H7 (cell line): ENCODE measurements around the gene GALNTL6. TPM values are rescaled to one million over a fixed set of nuclear protein-coding genes. Genes with fewer than 3 reads are reported as not detected.

Source experiments
- DNase-seq: peaks from one replicate; pipeline ENCODE4 v3.0.0; 2012
- H3K27me3 ChIP-seq: 2 replicates; pipeline ENCODE4 v1.6.0; 2011; ENCODE audit warnings: mild to moderate bottlenecking, low read length; ENCODE audit not compliant: control insufficient read depth, insufficient read depth
- H3K36me3 ChIP-seq: replicated peaks from 2 replicates; pipeline ENCODE4 v1.5.1; 2011; ENCODE audit warnings: low read length; ENCODE audit not compliant: control insufficient read depth, insufficient read depth
- H3K4me3 ChIP-seq: 2 replicates; pipeline ENCODE4 v1.5.1; 2011; ENCODE audit warnings: low read depth, mild to moderate bottlenecking, control low read depth, low read length, moderate library complexity; ENCODE audit not compliant: insufficient read depth
- total RNA-seq: library from RNA; depleted of rRNA; stranded (reverse); fragments of >200 nt; shearing (Covaris generic); gene quantifications from 2 replicates; pipeline ENCODE4 v1.2.3, GENCODE V29; 2014

GALNTL6 gene
- total RNA-seq, 1 experiment from 2014 or later: 0.24 TPM

GRCh38 chr4:171993247-171993646, 180.0 kb downstream of the GALNTL6 start:
- H3K27me3 ChIP-seq: no peaks in the 10 kb centered on the region
- DNase-seq: no peak
- no peak overlapping the region for H3K4me3 ChIP-seq
- H3K36me3 ChIP-seq: no peaks in the 10 kb centered on the region

- H3K36me3 ChIP-seq: no peaks in the 10 kb centered on the region
- H3K27me3 ChIP-seq: peaks cover 5% of the 10 kb centered on the region; the same call in 1 of the 2 replicates
- no peak for DNase-seq
- no peak overlapping the region for H3K4me3 ChIP-seq
Measured at GRCh38 chr4:172007889-172008288, 194.7 kb downstream of the GALNTL6 start.

GRCh38 chr4:172009446-172010230, 196.4 kb downstream of the GALNTL6 start:
- no peak overlapping the region for H3K4me3 ChIP-seq
- no peaks in the 10 kb centered on the region for H3K36me3 ChIP-seq
- DNase-seq: no peak
- H3K27me3 ChIP-seq: peaks cover 5% of the 10 kb centered on the region; the same call in 1 of the 2 replicates

- peaks cover 5% of the 10 kb centered on the region; the same call in 1 of the 2 replicates for H3K27me3 ChIP-seq
- no peaks in the 10 kb centered on the region for H3K36me3 ChIP-seq
- DNase-seq: no peak
- no peak overlapping the region for H3K4me3 ChIP-seq
Measured at GRCh38 chr4:172011196-172011595, 198.0 kb downstream of the GALNTL6 start.

GRCh38 chr4:172018358-172018757, 205.2 kb downstream of the GALNTL6 start:
- no peak overlapping the region for H3K4me3 ChIP-seq
- no peak for DNase-seq
- no peaks in the 10 kb centered on the region for H3K36me3 ChIP-seq
- H3K27me3 ChIP-seq: no peaks in the 10 kb centered on the region

- Histone ChIP-seq H3K36me3 (no peaks in the 10 kb centered on the region), H3K27me3 (no peaks in the 10 kb centered on the region), H3K4me3 (no peak overlapping the region)
- DNase-seq: no peak
Measured at GRCh38 chr4:172035562-172035961, 222.4 kb downstream of the GALNTL6 start.

GRCh38 chr4:172040766-172041165, 227.6 kb downstream of the GALNTL6 start:
- no peak for DNase-seq
- Histone ChIP-seq H3K4me3 (no peak overlapping the region), H3K36me3 (no peaks in the 10 kb centered on the region)

GRCh38 chr4:172042714-172043114, 229.5 kb downstream of the GALNTL6 start:
- DNase-seq: no peak
- H3K4me3 ChIP-seq: no peak overlapping the region
- no peaks in the 10 kb centered on the region for H3K27me3 ChIP-seq
- no peaks in the 10 kb centered on the region for H3K36me3 ChIP-seq

More at GRCh38 chr4:172040766-172041165, 227.6 kb downstream of the GALNTL6 start:
- no peaks in the 10 kb centered on the region for H3K27me3 ChIP-seq

GRCh38 chr4:172045981-172046380, 232.8 kb downstream of the GALNTL6 start:
- DNase-seq: no peak
- Histone ChIP-seq H3K27me3 (no peaks in the 10 kb centered on the region), H3K36me3 (no peaks in the 10 kb centered on the region), H3K4me3 (no peak overlapping the region)

- Histone ChIP-seq H3K4me3 (no peak overlapping the region), H3K27me3 (no peaks in the 10 kb centered on the region), H3K36me3 (no peaks in the 10 kb centered on the region)
- DNase-seq: no peak
Measured at GRCh38 chr4:172048666-172049065, 235.5 kb downstream of the GALNTL6 start.

- Histone ChIP-seq H3K36me3 (no peaks in the 10 kb centered on the region), H3K4me3 (no peak overlapping the region), H3K27me3 (no peaks in the 10 kb centered on the region)
- no peak for DNase-seq
Measured at GRCh38 chr4:172050911-172051310, 237.7 kb downstream of the GALNTL6 start.

- no peak for DNase-seq
- Histone ChIP-seq H3K4me3 (no peak overlapping the region), H3K36me3 (no peaks in the 10 kb centered on the region), H3K27me3 (no peaks in the 10 kb centered on the region)
Measured at GRCh38 chr4:172055046-172055445, 241.8 kb downstream of the GALNTL6 start.

- Histone ChIP-seq H3K36me3 (no peaks in the 10 kb centered on the region), H3K27me3 (no peaks in the 10 kb centered on the region), H3K4me3 (no peak overlapping the region)
- DNase-seq: no peak
Measured at GRCh38 chr4:172055498-172055897, 242.3 kb downstream of the GALNTL6 start.

- Histone ChIP-seq H3K4me3 (no peak overlapping the region), H3K36me3 (no peaks in the 10 kb centered on the region), H3K27me3 (no peaks in the 10 kb centered on the region)
- no peak for DNase-seq
Measured at GRCh38 chr4:172061204-172061603, 248.0 kb downstream of the GALNTL6 start.

GRCh38 chr4:172068506-172068905, 255.3 kb downstream of the GALNTL6 start:
- no peak for DNase-seq
- H3K36me3 ChIP-seq: no peaks in the 10 kb centered on the region
- no peaks in the 10 kb centered on the region for H3K27me3 ChIP-seq
- no peak overlapping the region for H3K4me3 ChIP-seq
